IMR-90 (cell line): ENCODE results near the gene SIM2. TPM values are rescaled to one million over a fixed set of nuclear protein-coding genes. Genes with fewer than 3 reads are reported as not detected.
A peak's percentile ranks its signal among the peaks of the same experiment; 100 is the strongest.

Source experiments
- ATAC-seq: fragments of 200-7000 bp; cut with Tn5 transposase; 2 replicates; pipeline ENCODE4 v1.9.1; 2020; ENCODE audit warnings: low read depth, mild to moderate bottlenecking, moderate library complexity
- BruUV-seq: library from RNA; stranded (reverse); fragments of 400-500 nt; replicated peaks from 2 replicates; lab custom pipeline; 2021; lab: Mats Ljungman, UMichigan
- CTCF ChIA-PET: fragments of 300-600 bp; formaldehyde crosslinking; extraction: SDS; loops from one replicate; lab custom pipeline; 2021; ENCODE audit warnings: antibody characterized with exemption; lab: Yijun Ruan, JAX
- POLR2A ChIA-PET: fragments of 300-600 bp; sonication (Branson Sonifier 250); formaldehyde crosslinking; loops from one replicate; lab custom pipeline; 2022; ENCODE audit warnings: antibody characterized with exemption; ENCODE audit not compliant: unreplicated experiment; lab: Charles Lee
- DNase-seq: peaks from one replicate; pipeline ENCODE4 v3.0.0; 2013
- H2AFZ ChIP-seq: replicated peaks from 2 replicates; pipeline ENCODE3; 2013; ENCODE audit warnings: low read length, mild to moderate bottlenecking; ENCODE audit not compliant: poor library complexity
- H2AK5ac ChIP-seq: 2 replicates; pipeline ENCODE4 v1.6.1; 2013; ENCODE audit warnings: low read depth, low read length, inconsistent platforms
- H2AK9ac ChIP-seq: replicated peaks from 2 replicates; pipeline ENCODE3; 2013; ENCODE audit warnings: mild to moderate bottlenecking, low read depth, low read length, moderate library complexity; ENCODE audit not compliant: poor library complexity
- H2BK120ac ChIP-seq: 2 replicates; pipeline ENCODE4 v1.6.1; 2013; ENCODE audit warnings: low read depth, low read length, inconsistent platforms
- H2BK15ac ChIP-seq: 3 replicates; pipeline ENCODE4 v1.6.1; 2013; ENCODE audit warnings: low read depth, low read length, inconsistent platforms
- H2BK20ac ChIP-seq: 2 replicates; pipeline ENCODE4 v1.6.1; 2013; ENCODE audit warnings: low read depth, mild to moderate bottlenecking, inconsistent platforms, low read length, moderate library complexity
- H2BK5ac ChIP-seq: 2 replicates; pipeline ENCODE4 v1.6.1; 2013; ENCODE audit warnings: mild to moderate bottlenecking, low read depth, low read length, inconsistent platforms; ENCODE audit not compliant: poor library complexity, severe bottlenecking
- H3K14ac ChIP-seq: replicated peaks from 2 replicates; pipeline ENCODE4 v1.6.1; 2013; ENCODE audit warnings: low read depth, low read length, inconsistent platforms
- H3K18ac ChIP-seq: 2 replicates; pipeline ENCODE4 v1.6.1; 2013; ENCODE audit warnings: low read depth, low read length, control low read depth
- H3K23ac ChIP-seq: 2 replicates; pipeline ENCODE4 v1.6.1; 2013; ENCODE audit warnings: low read depth, low read length, inconsistent platforms
- H3K27ac ChIP-seq: 2 replicates; pipeline ENCODE4 v1.5.1; 2013; ENCODE audit warnings: mild to moderate bottlenecking, control low read depth, low read length; ENCODE audit not compliant: insufficient read depth
- H3K27me3 ChIP-seq: 2 replicates; pipeline ENCODE4 v1.6.1; 2013; ENCODE audit warnings: low read length; ENCODE audit not compliant: control insufficient read depth, insufficient read depth
- H3K36me3 ChIP-seq: 2 replicates; pipeline ENCODE4 v1.6.1; 2013; ENCODE audit warnings: low read length, mixed read lengths; ENCODE audit not compliant: control insufficient read depth, insufficient read depth
- H3K4ac ChIP-seq: 2 replicates; pipeline ENCODE4 v1.6.1; 2013; ENCODE audit warnings: low read depth, low read length, inconsistent platforms
- H3K4me1 ChIP-seq: 2 replicates; pipeline ENCODE4 v1.6.1; 2013; ENCODE audit warnings: low read length, mixed read lengths; ENCODE audit not compliant: control insufficient read depth, insufficient read depth
- H3K4me2 ChIP-seq: 2 replicates; pipeline ENCODE4 v1.6.1; 2013; ENCODE audit warnings: low read depth, mild to moderate bottlenecking, control low read depth, low read length, moderate library complexity
- H3K4me3 ChIP-seq: 2 replicates; pipeline ENCODE4 v1.5.1; 2013; ENCODE audit warnings: low read depth, mild to moderate bottlenecking, control low read depth, low read length, moderate library complexity; ENCODE audit not compliant: insufficient read depth
- H3K56ac ChIP-seq: 2 replicates; pipeline ENCODE4 v1.6.1; 2013; ENCODE audit warnings: low read length, inconsistent platforms; ENCODE audit not compliant: insufficient read depth; ENCODE audit errors: extremely low read depth
- H3K79me1 ChIP-seq, 2 experiments: 2 replicates each; pipeline ENCODE4 v1.6.1; 2013; ENCODE audit warnings: low read length in 2 of 2, inconsistent platforms in 1 of 2, low read depth in 1 of 2
- H3K9ac ChIP-seq: 2 replicates; pipeline ENCODE4 v1.6.1; 2013; ENCODE audit warnings: low read depth, low read length, control low read depth
- H3K9me1 ChIP-seq: 2 replicates; pipeline ENCODE4 v1.6.1; 2013; ENCODE audit warnings: low read length, inconsistent platforms; ENCODE audit not compliant: insufficient read depth
- H3K9me3 ChIP-seq: 2 replicates; pipeline ENCODE4 v1.6.1; 2013; ENCODE audit warnings: low read length; ENCODE audit not compliant: control insufficient read depth, insufficient read depth
- H4K20me1 ChIP-seq: 2 replicates; pipeline ENCODE4 v1.6.1; 2013; ENCODE audit warnings: low read length, inconsistent platforms; ENCODE audit not compliant: insufficient read depth
- H4K5ac ChIP-seq: 2 replicates; pipeline ENCODE4 v1.6.1; 2013; ENCODE audit warnings: mild to moderate bottlenecking, low read depth, low read length, control low read depth
- H4K8ac ChIP-seq, 2 experiments: 2 replicates each; pipeline ENCODE4 v1.6.1; 2013; ENCODE audit warnings: low read depth in 2 of 2, low read length in 2 of 2, control low read depth in 1 of 2, inconsistent platforms in 1 of 2
- H4K91ac ChIP-seq: 2 replicates; pipeline ENCODE4 v1.6.1; 2013; ENCODE audit warnings: low read depth, low read length, inconsistent platforms; ENCODE audit not compliant: insufficient read depth
- CEBPB ChIP-seq: IDR thresholded peaks from 2 replicates; pipeline ENCODE4 v1.6.1; 2012; ENCODE audit warnings: low read depth, low read length, improper control_type of control experiment
- CHD1 ChIP-seq: IDR thresholded peaks from 2 replicates; pipeline ENCODE4 v1.6.1; 2012; ENCODE audit warnings: low read depth, low read length, improper control_type of control experiment
- FOS ChIP-seq: fragments of 150-350 bp; IDR thresholded peaks from 2 replicates; pipeline ENCODE4 v1.6.1; 2016; ENCODE audit warnings: low read depth, low read length
- MAFK ChIP-seq: IDR thresholded peaks from 2 replicates; pipeline ENCODE4 v1.6.1; 2012; ENCODE audit warnings: low read depth, low read length, improper control_type of control experiment
- MAZ ChIP-seq: IDR thresholded peaks from 2 replicates; pipeline ENCODE4 v1.6.1; 2012; ENCODE audit warnings: low read depth, mild to moderate bottlenecking, low read length, improper control_type of control experiment, moderate library complexity, borderline replicate concordance
- MXI1 ChIP-seq: IDR thresholded peaks from 2 replicates; pipeline ENCODE4 v1.6.1; 2012; ENCODE audit warnings: low read depth, mild to moderate bottlenecking, low read length, moderate library complexity, borderline replicate concordance
- RAD21 ChIP-seq: IDR thresholded peaks from 2 replicates; pipeline ENCODE4 v1.6.1; 2012; ENCODE audit warnings: low read length, improper control_type of control experiment
- RCOR1 ChIP-seq: IDR thresholded peaks from 2 replicates; pipeline ENCODE4 v1.6.1; 2012; ENCODE audit warnings: mild to moderate bottlenecking, low read length, improper control_type of control experiment; ENCODE audit not compliant: insufficient replicate concordance
- RFX5 ChIP-seq: IDR thresholded peaks from 2 replicates; pipeline ENCODE4 v1.8.0; 2012; ENCODE audit warnings: low read depth, mild to moderate bottlenecking, low read length, moderate library complexity
- SMC3 ChIP-seq: fragments of 150-350 bp; IDR thresholded peaks from 2 replicates; pipeline ENCODE4 v1.6.1; 2016; ENCODE audit warnings: low read depth, mild to moderate bottlenecking, antibody characterized with exemption, low read length, moderate library complexity
- WGBS, 2 experiments: methylation state at CpG; one replicate each; pipeline versions ENCODE4 v1.1.5 to v1.1.7; 2013; ENCODE audit warnings: missing lambda C conversion rate in 2 of 2; ENCODE audit not compliant: insufficient read length in 1 of 2; ENCODE audit errors: extremely low coverage in 2 of 2; 5-methylcytosine and 5-hydroxymethylcytosine counted together
- dilution Hi-C: fragments of 300-500 bp; cut with HindIII; formaldehyde crosslinking; loops from one replicate; pipeline ENCODE4 v1.14.3; 2018; ENCODE audit warnings: low sequenced_read_pairs; ENCODE audit not compliant: unreplicated experiment
- in situ Hi-C: fragments of 300-500 bp; cut with MboI; formaldehyde crosslinking; loops from 3 replicates; pipeline ENCODE4 v1.14.3; 2019; ENCODE audit warnings: low sequenced_read_pairs, inconsistent platforms, mixed read lengths
- intact Hi-C: fragments of 100-400 bp; cut with micrococcal nuclease; formaldehyde crosslinking; loops from 2 replicates; pipeline ENCODE4 v1.10.0; 2022
- polyA plus RNA-seq, 3 experiments: library from polyadenylated mRNA; depleted of rRNA; stranded (reverse); fragments of >200 nt; gene quantifications; 2 replicates each; pipeline ENCODE4 v1.2.3, GENCODE V29; 2012; ENCODE audit warnings: low replicate concordance in 1 of 3
- total RNA-seq: library from RNA; depleted of rRNA; stranded (reverse); fragments of >200 nt; gene quantifications from 2 replicates; pipeline ENCODE4 v1.2.3, GENCODE V29; 2012
- TF ChIP-seq, protein P1 (sequence below): fragments of 150-350 bp; IDR thresholded peaks from 2 replicates; pipeline ENCODE4 v1.6.1; 2017; ENCODE audit warnings: mild to moderate bottlenecking, antibody characterized with exemption, low read length, low read depth
- TF ChIP-seq, protein P2 (sequence below): fragments of 150-350 bp; IDR thresholded peaks from 2 replicates; pipeline ENCODE4 v1.6.1; 2016; ENCODE audit warnings: low read depth, mild to moderate bottlenecking, low read length, moderate library complexity, borderline replicate concordance
- TF ChIP-seq, protein P3 (sequence below): conservative IDR thresholded peaks from 2 replicates; pipeline ENCODE4 v1.5.1; 2012; ENCODE audit warnings: mild to moderate bottlenecking, low read depth, low read length, improper control_type of control experiment

Gene SIM2
- total and polyA plus RNA-seq, 2 of the 4 experiments (the other 2 are of a cell fraction) = 2.2 to 7.5 TPM

DNA sequence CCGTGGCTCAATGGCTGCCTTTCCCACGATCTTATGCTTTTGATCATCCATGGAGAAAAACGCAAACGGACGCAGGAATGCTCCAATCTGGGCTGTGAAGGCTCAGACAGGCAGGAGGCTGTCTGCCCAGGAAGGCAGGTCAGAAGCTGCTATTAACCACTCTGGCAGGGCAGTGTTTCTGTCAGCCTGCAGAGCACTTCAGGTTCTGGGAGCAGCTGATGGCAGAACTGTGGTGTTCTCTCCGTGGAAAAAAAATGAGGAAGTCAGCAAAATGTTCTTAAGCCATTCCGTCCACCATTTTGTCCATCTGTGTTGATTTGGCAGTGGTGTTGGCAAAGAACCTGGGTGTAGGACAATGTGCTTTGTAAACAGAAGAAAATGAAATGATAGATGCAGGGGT lies 91.7 kb downstream of the SIM2 start:
- Histone ChIP-seq H4K5ac (no peak overlapping the region), H3K18ac (no peak overlapping the region), H3K4ac (no peak overlapping the region), H3K9me1 (peaks cover 7% of the 10 kb centered on the region; the same call in 1 of the 2 replicates), H3K4me2 (no peak overlapping the region), H3K56ac (no peak overlapping the region), H2BK5ac (no peak overlapping the region), H3K4me1 (peaks cover 1% of the 10 kb centered on the region; the same call in 1 of the 2 replicates), H3K4me3 (no peak overlapping the region), H3K27me3 (no peaks in the 10 kb centered on the region), H3K9me3 (no peaks in the 10 kb centered on the region), H3K9ac (no peak overlapping the region), H2AFZ (no peak overlapping the region), H3K27ac (no peak overlapping the region), H2AK9ac (no peak overlapping the region), H4K8ac (no peak overlapping the region), H4K20me1 (no peaks in the 10 kb centered on the region), H2BK120ac (no peak overlapping the region), H2BK20ac (no peak overlapping the region), H3K23ac (no peak overlapping the region), H3K79me1 (peaks cover 0 to 4% of the 10 kb centered on the region in 2 experiments; a peak in 2 of 4 replicates), H3K36me3 (no peaks in the 10 kb centered on the region), H4K91ac (no peak overlapping the region), H2BK15ac (no peak overlapping the region), H2AK5ac (no peak overlapping the region; the same call in 1 of the 2 replicates), H3K14ac (no peak overlapping the region)
- no TSS peak for BruUV-seq
- dilution Hi-C loops = no loop called here
- DNase-seq = peak; percentile 7
- no peak for ATAC-seq
- TF ChIP-seq RFX5 (no peak), MAFK (no peak), MXI1 (no peak), RCOR1 (no peak), CEBPB (no peak), MAZ (no peak), SMC3 (no peak), FOS (no peak), CHD1 (no peak), RAD21 (no peak)
- TF ChIP-seq, protein P1, sequence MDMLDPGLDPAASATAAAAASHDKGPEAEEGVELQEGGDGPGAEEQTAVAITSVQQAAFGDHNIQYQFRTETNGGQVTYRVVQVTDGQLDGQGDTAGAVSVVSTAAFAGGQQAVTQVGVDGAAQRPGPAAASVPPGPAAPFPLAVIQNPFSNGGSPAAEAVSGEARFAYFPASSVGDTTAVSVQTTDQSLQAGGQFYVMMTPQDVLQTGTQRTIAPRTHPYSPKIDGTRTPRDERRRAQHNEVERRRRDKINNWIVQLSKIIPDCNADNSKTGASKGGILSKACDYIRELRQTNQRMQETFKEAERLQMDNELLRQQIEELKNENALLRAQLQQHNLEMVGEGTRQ = no peak
- TF ChIP-seq, protein P2, sequence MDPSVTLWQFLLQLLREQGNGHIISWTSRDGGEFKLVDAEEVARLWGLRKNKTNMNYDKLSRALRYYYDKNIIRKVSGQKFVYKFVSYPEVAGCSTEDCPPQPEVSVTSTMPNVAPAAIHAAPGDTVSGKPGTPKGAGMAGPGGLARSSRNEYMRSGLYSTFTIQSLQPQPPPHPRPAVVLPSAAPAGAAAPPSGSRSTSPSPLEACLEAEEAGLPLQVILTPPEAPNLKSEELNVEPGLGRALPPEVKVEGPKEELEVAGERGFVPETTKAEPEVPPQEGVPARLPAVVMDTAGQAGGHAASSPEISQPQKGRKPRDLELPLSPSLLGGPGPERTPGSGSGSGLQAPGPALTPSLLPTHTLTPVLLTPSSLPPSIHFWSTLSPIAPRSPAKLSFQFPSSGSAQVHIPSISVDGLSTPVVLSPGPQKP = no peak
- TF ChIP-seq, protein P3, sequence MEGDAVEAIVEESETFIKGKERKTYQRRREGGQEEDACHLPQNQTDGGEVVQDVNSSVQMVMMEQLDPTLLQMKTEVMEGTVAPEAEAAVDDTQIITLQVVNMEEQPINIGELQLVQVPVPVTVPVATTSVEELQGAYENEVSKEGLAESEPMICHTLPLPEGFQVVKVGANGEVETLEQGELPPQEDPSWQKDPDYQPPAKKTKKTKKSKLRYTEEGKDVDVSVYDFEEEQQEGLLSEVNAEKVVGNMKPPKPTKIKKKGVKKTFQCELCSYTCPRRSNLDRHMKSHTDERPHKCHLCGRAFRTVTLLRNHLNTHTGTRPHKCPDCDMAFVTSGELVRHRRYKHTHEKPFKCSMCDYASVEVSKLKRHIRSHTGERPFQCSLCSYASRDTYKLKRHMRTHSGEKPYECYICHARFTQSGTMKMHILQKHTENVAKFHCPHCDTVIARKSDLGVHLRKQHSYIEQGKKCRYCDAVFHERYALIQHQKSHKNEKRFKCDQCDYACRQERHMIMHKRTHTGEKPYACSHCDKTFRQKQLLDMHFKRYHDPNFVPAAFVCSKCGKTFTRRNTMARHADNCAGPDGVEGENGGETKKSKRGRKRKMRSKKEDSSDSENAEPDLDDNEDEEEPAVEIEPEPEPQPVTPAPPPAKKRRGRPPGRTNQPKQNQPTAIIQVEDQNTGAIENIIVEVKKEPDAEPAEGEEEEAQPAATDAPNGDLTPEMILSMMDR = no peak
- intact Hi-C loops = no loop called here
- CTCF ChIA-PET = no interaction called here
- POLR2A ChIA-PET = no interaction called here
- WGBS, 2 experiments = 80% methylated on average over 4 of the region's 7 CpGs; no CpG with 5 or more reads in 1 of the 2 experiments
- in situ Hi-C loops = no loop called here
